Smooth muscle cell (in vitro differentiated cells): ENCODE data around the gene ANO2. TPM values are rescaled to one million over a fixed set of nuclear protein-coding genes. Genes with fewer than 3 reads are reported as not detected.

Source experiments
- DNase-seq: peaks from one replicate; lab custom pipeline; 2025; ENCODE audit not compliant: unreplicated experiment; lab: John Stamatoyannopoulos, UW
- H2AFZ ChIP-seq: fragments of 200-600 bp; sonication (generic); 2 replicates; pipeline ENCODE4 v1.6.0; 2016; ENCODE audit warnings: antibody characterized with exemption, low read depth, mild to moderate bottlenecking
- H3F3A ChIP-seq: fragments of 200-600 bp; sonication (generic); 2 replicates; pipeline ENCODE4 v1.6.0; 2017; ENCODE audit warnings: antibody characterized with exemption, low read depth
- H3K27ac ChIP-seq: fragments of 200-600 bp; sonication (generic); 2 replicates; pipeline ENCODE4 v1.5.1; 2016; ENCODE audit warnings: low read depth, mild to moderate bottlenecking
- H3K27me3 ChIP-seq: fragments of 200-600 bp; sonication (generic); 2 replicates; pipeline ENCODE4 v1.6.1; 2016; ENCODE audit warnings: low read depth, mild to moderate bottlenecking
- H3K36me3 ChIP-seq: fragments of 200-600 bp; sonication (generic); 2 replicates; pipeline ENCODE4 v1.5.1; 2016; ENCODE audit warnings: low read depth
- H3K4me1 ChIP-seq: fragments of 200-600 bp; sonication (generic); 2 replicates; pipeline ENCODE4 v1.5.1; 2016; ENCODE audit warnings: low read depth
- H3K4me2 ChIP-seq: fragments of 200-600 bp; sonication (generic); 2 replicates; pipeline ENCODE4 v1.6.0; 2016; ENCODE audit warnings: mild to moderate bottlenecking
- H3K4me3 ChIP-seq: fragments of 200-600 bp; sonication (generic); 2 replicates; pipeline ENCODE4 v1.5.1; 2016; ENCODE audit warnings: mild to moderate bottlenecking
- H3K79me2 ChIP-seq: fragments of 200-600 bp; sonication (generic); 2 replicates; pipeline ENCODE4 v1.6.0; 2016; ENCODE audit warnings: low read depth, mild to moderate bottlenecking
- H3K9ac ChIP-seq: fragments of 200-600 bp; sonication (generic); 2 replicates; pipeline ENCODE4 v1.6.0; 2016; ENCODE audit warnings: low read depth
- H3K9me3 ChIP-seq: fragments of 200-600 bp; sonication (generic); replicated peaks from 2 replicates; pipeline ENCODE4 v1.5.1; 2016; ENCODE audit warnings: low read depth
- H4K20me1 ChIP-seq: fragments of 200-600 bp; sonication (generic); 2 replicates; pipeline ENCODE4 v1.6.0; 2016; ENCODE audit warnings: low read depth
- CTCF ChIP-seq: fragments of 200-600 bp; sonication (generic); IDR thresholded peaks from 2 replicates; pipeline ENCODE4 v1.5.1; 2017; ENCODE audit warnings: borderline replicate concordance, mild to moderate bottlenecking, antibody characterized with exemption; ENCODE audit not compliant: insufficient read depth, poor library complexity, severe bottlenecking
- WGBS: methylation state at CpG from one replicate; pipeline ENCODE4 v1.1.7; 2016; ENCODE audit warnings: low lambda C conversion rate; 5-methylcytosine and 5-hydroxymethylcytosine counted together
- polyA plus RNA-seq: library from polyadenylated mRNA; unstranded; fragments of >200 nt; fragmentation: Nextera tagmentation; extraction: Ambion mirVana; gene quantifications from 2 replicates; pipeline ENCODE4 v1.2.1, GENCODE V29; 2016
- total RNA-seq: library from RNA; depleted of rRNA; stranded (reverse); fragments of >200 nt; gene quantifications from 2 replicates; pipeline ENCODE4 v1.2.3, GENCODE V29; 2014

ANO2 gene
- total and polyA plus RNA-seq, 2 experiments from 2014 or later: 0.18 TPM; not detected in 1

- Histone ChIP-seq H3K27me3 (peaks cover 21% of the 10 kb centered on the region), H3K9me3 (no peaks in the 10 kb centered on the region), H3K79me2 (no peaks in the 10 kb centered on the region), H3K36me3 (no peaks in the 10 kb centered on the region), H3K4me2 (no peak overlapping the region), H2AFZ (no peak overlapping the region), H3K4me3 (no peak overlapping the region), H3K27ac (no peak overlapping the region), H3K9ac (no peak overlapping the region), H4K20me1 (no peaks in the 10 kb centered on the region), H3K4me1 (no peaks in the 10 kb centered on the region), H3F3A (no peaks in the 10 kb centered on the region)
- WGBS: 88% methylated on average over 12 of the region's 12 CpGs
- DNase-seq: no peak
- no peak for TF ChIP-seq CTCF
Measured at GRCh38 chr12:5798242-5799015, 146.6 kb downstream of the ANO2 start.

GRCh38 chr12:5797661-5798060 is 147.4 kb downstream of the ANO2 start:
- no peaks in the 10 kb centered on the region for H3K9me3 ChIP-seq
- no peaks in the 10 kb centered on the region for H3F3A ChIP-seq
- no peak overlapping the region for H3K4me3 ChIP-seq
- WGBS: 91% methylated on average over 9 of the region's 9 CpGs
- no peak for TF ChIP-seq CTCF
- DNase-seq: no peak
- no peaks in the 10 kb centered on the region for H4K20me1 ChIP-seq
- H3K4me2 ChIP-seq: no peak overlapping the region
- peaks cover 15% of the 10 kb centered on the region for H3K27me3 ChIP-seq
- no peak overlapping the region for H3K9ac ChIP-seq
- no peak overlapping the region for H3K27ac ChIP-seq
- no peaks in the 10 kb centered on the region for H3K4me1 ChIP-seq
- H3K79me2 ChIP-seq: no peaks in the 10 kb centered on the region
- no peaks in the 10 kb centered on the region for H3K36me3 ChIP-seq
- H2AFZ ChIP-seq: no peak overlapping the region

GRCh38 chr12:5796959-5797225 is 148.2 kb downstream of the ANO2 start:
- no peak overlapping the region for H3K27ac ChIP-seq
- 83% methylated on average over 8 of the region's 8 CpGs for WGBS
- H4K20me1 ChIP-seq: no peaks in the 10 kb centered on the region
- peaks cover 7% of the 10 kb centered on the region for H3K27me3 ChIP-seq
- no peaks in the 10 kb centered on the region for H3F3A ChIP-seq
- no peaks in the 10 kb centered on the region for H3K9me3 ChIP-seq
- no peaks in the 10 kb centered on the region for H3K79me2 ChIP-seq
- H3K4me1 ChIP-seq: no peaks in the 10 kb centered on the region
- no peak for TF ChIP-seq CTCF
- no peaks in the 10 kb centered on the region for H3K36me3 ChIP-seq
- no peak overlapping the region for H3K9ac ChIP-seq
- H3K4me2 ChIP-seq: no peak overlapping the region
- no peak for DNase-seq
- no peak overlapping the region for H3K4me3 ChIP-seq
- H2AFZ ChIP-seq: no peak overlapping the region
